HEK293 (cell line): ENCODE results near the gene RPL15.

Experiments used
- CTCF ChIA-PET: fragments of 350-600 bp; formaldehyde crosslinking; extraction: SDS; loops from one replicate; lab custom pipeline; 2021; ENCODE audit warnings: antibody characterized with exemption; lab: Yijun Ruan, JAX
- POLR2A ChIA-PET: fragments of 300-600 bp; formaldehyde crosslinking; extraction: SDS; loops from one replicate; lab custom pipeline; 2020; ENCODE audit warnings: antibody characterized with exemption, inconsistent platforms; lab: Yijun Ruan, JAX
- H3K27ac ChIP-seq: fragments of 200-500 bp; sonication (Bioruptor generic); 2 replicates; pipeline ENCODE4 v1.5.1; 2014; ENCODE audit warnings: low read depth, low read length, control low read depth, inconsistent platforms; ENCODE audit errors: extremely low read depth
- H3K36me3 ChIP-seq, 2 experiments: fragments of 200-500 bp in 1 of 2; sonication (Bioruptor generic) in 1 of 2; 1 replicate in 1 of 2; 2 replicates in 1 of 2; pipeline ENCODE4 v1.5.1; 2014 to 2017; ENCODE audit warnings: inconsistent platforms in 2 of 2, low read length in 2 of 2; ENCODE audit not compliant: control insufficient read depth in 2 of 2, insufficient read depth in 1 of 2
- H3K4me1 ChIP-seq: fragments of 200-500 bp; sonication (Bioruptor generic); 2 replicates; pipeline ENCODE4 v1.5.1; 2014; ENCODE audit warnings: mild to moderate bottlenecking, low read length, inconsistent platforms; ENCODE audit not compliant: control insufficient read depth, insufficient read depth
- H3K4me3 ChIP-seq: 2 replicates; pipeline ENCODE4 v1.5.1; 2011; ENCODE audit warnings: low read depth, mild to moderate bottlenecking, control low read depth, low read length, moderate library complexity
- H3K9me3 ChIP-seq: fragments of 200-500 bp; sonication (Bioruptor generic); 2 replicates; pipeline ENCODE4 v1.5.1; 2014; ENCODE audit warnings: low read depth, low read length, inconsistent platforms; ENCODE audit not compliant: control insufficient read depth, insufficient read depth
- KLF10 ChIP-seq: fragments of 450-650 bp; IDR thresholded peaks from 2 replicates; pipeline ENCODE4 v1.5.1; 2018; ENCODE audit warnings: missing biosample characterization, mild to moderate bottlenecking, missing genetic modification characterization
- KLF16 ChIP-seq: fragments of 450-650 bp; formaldehyde crosslinking; IDR thresholded peaks from 2 replicates; pipeline ENCODE4 v1.5.1; 2017; ENCODE audit warnings: missing biosample characterization, missing genetic modification characterization
- SCRT2 ChIP-seq: fragments of 450-650 bp; formaldehyde crosslinking; IDR thresholded peaks from 2 replicates; pipeline ENCODE4 v1.5.1; 2016; ENCODE audit warnings: missing biosample characterization, missing genetic modification characterization
- ZBTB17 ChIP-seq: fragments of 450-650 bp; formaldehyde crosslinking; IDR thresholded peaks from 2 replicates; pipeline ENCODE4 v1.5.1; 2016; ENCODE audit warnings: missing biosample characterization, missing genetic modification characterization
- ZBTB21 ChIP-seq: fragments of 450-650 bp; formaldehyde crosslinking; IDR thresholded peaks from 2 replicates; pipeline ENCODE4 v1.5.1; 2017; ENCODE audit warnings: missing biosample characterization, missing genetic modification characterization
- ZBTB26 ChIP-seq: fragments of 450-650 bp; formaldehyde crosslinking; optimal IDR thresholded peaks from 2 replicates; pipeline ENCODE3; 2016; ENCODE audit warnings: missing biosample characterization, mild to moderate bottlenecking, missing genetic modification characterization
- ZFP3 ChIP-seq: fragments of 450-650 bp; formaldehyde crosslinking; IDR thresholded peaks from 2 replicates; pipeline ENCODE4 v1.5.1; 2016; ENCODE audit warnings: low read depth, missing biosample characterization, missing genetic modification characterization
- ZNF121 ChIP-seq: fragments of 450-650 bp; formaldehyde crosslinking; IDR thresholded peaks from 2 replicates; pipeline ENCODE4 v1.5.1; 2016; ENCODE audit warnings: missing biosample characterization, missing genetic modification characterization
- ZNF24 ChIP-seq: fragments of 450-650 bp; formaldehyde crosslinking; IDR thresholded peaks from 2 replicates; pipeline ENCODE4 v1.5.1; 2016; ENCODE audit warnings: missing biosample characterization, missing genetic modification characterization
- ZNF26 ChIP-seq: fragments of 450-650 bp; formaldehyde crosslinking; IDR thresholded peaks from 2 replicates; pipeline ENCODE4 v1.5.1; 2016; ENCODE audit warnings: missing biosample characterization, missing genetic modification characterization
- ZNF362 ChIP-seq: fragments of 450-650 bp; formaldehyde crosslinking; IDR thresholded peaks from 2 replicates; pipeline ENCODE4 v1.5.1; 2016; ENCODE audit warnings: missing biosample characterization, missing genetic modification characterization
- ZNF366 ChIP-seq: fragments of 450-650 bp; formaldehyde crosslinking; conservative IDR thresholded peaks from 2 replicates; pipeline ENCODE4 v1.5.1; 2016; ENCODE audit warnings: missing biosample characterization, missing genetic modification characterization
- ZNF513 ChIP-seq: fragments of 450-650 bp; IDR thresholded peaks from 2 replicates; pipeline ENCODE4 v1.5.1; 2018; ENCODE audit warnings: missing biosample characterization, missing genetic modification characterization
- ZNF561 ChIP-seq: fragments of 450-650 bp; IDR thresholded peaks from 2 replicates; pipeline ENCODE4 v1.5.1; 2018; ENCODE audit warnings: missing biosample characterization, missing genetic modification characterization, borderline replicate concordance
- ZNF624 ChIP-seq: fragments of 450-650 bp; formaldehyde crosslinking; IDR thresholded peaks from 2 replicates; pipeline ENCODE4 v1.5.1; 2017; ENCODE audit warnings: missing biosample characterization, missing genetic modification characterization
- ZNF654 ChIP-seq: fragments of 450-650 bp; formaldehyde crosslinking; IDR thresholded peaks from 2 replicates; pipeline ENCODE4 v1.5.1; 2016; ENCODE audit warnings: low read depth, missing biosample characterization, missing genetic modification characterization
- ZNF76 ChIP-seq: fragments of 450-650 bp; formaldehyde crosslinking; IDR thresholded peaks from 2 replicates; pipeline ENCODE4; 2016; ENCODE audit warnings: low read depth, missing biosample characterization, missing genetic modification characterization, borderline replicate concordance

Gene RPL15

GRCh38 chr3:23928524-23928923, 11.6 kb downstream of the RPL15 start:
- Histone ChIP-seq H3K4me1 (no peaks in the 10 kb centered on the region), H3K9me3 (no peaks in the 10 kb centered on the region)
- CTCF ChIA-PET, result interaction anchor here (0.6 kb wide), 1 partner anchor 1535 kb away, joined by 5 read pairs; no protein-coding TSS in a partner anchor
- TF ChIP-seq ZNF513, result no peak
- TF ChIP-seq ZBTB17 (tag by site-specific recombination), result peak; percentile 75
- TF ChIP-seq ZNF362 (tag by site-specific recombination), result peak; percentile 83
- 0 out of 2 replicates have a peak, but pooled peaks have one; percentile 1 for TF ChIP-seq ZNF654 (tag by site-specific recombination)
- TF ChIP-seq, all 188 proteins: peak for 3
- H3K27ac ChIP-seq, result no peak overlapping the region
- no peaks in the 10 kb centered on the region for H3K36me3 ChIP-seq
- H3K4me3 ChIP-seq, result no peak overlapping the region
- POLR2A ChIA-PET, result interaction anchor here (3.0 kb wide), 1 partner anchor 11 kb away, joined by 15 read pairs; the partner anchor contains the start of genes NKIRAS1 and RPL15

GRCh38 chr3:23931597-23931996, 14.7 kb downstream of the RPL15 start:
- ChIA-PET POLR2A (interaction anchor here (1.7 kb wide), 1 partner anchor 15 kb away, joined by 3 read pairs; the partner anchor contains the start of genes NKIRAS1 and RPL15), CTCF (no interaction called here)
- H3K36me3 ChIP-seq, result no peaks in the 10 kb centered on the region
- TF ChIP-seq KLF10 (tag by site-specific recombination) (no peak), ZNF366 (peak; percentile 43; the same call in 1 of the 2 replicates)
- no peaks in the 10 kb centered on the region for H3K9me3 ChIP-seq
- H3K27ac ChIP-seq, result no peak overlapping the region
- no peaks in the 10 kb centered on the region for H3K4me1 ChIP-seq
- H3K4me3 ChIP-seq, result no peak overlapping the region

- no peaks in the 10 kb centered on the region for H3K9me3 ChIP-seq
- no peak overlapping the region for H3K4me3 ChIP-seq
- CTCF ChIA-PET, result no interaction called here
- H3K27ac ChIP-seq, result no peak overlapping the region
- POLR2A ChIA-PET, result no interaction called here
- no peaks in the 10 kb centered on the region for H3K36me3 ChIP-seq
- H3K4me1 ChIP-seq, result no peaks in the 10 kb centered on the region
- no peak for TF ChIP-seq ZNF624
- no peak for TF ChIP-seq ZFP3 (tag by site-specific recombination)
- TF ChIP-seq KLF16 (tag by site-specific recombination), result no peak
- no peak for TF ChIP-seq ZNF76 (tag by site-specific recombination)
- no peak for TF ChIP-seq ZBTB26 (tag by site-specific recombination)
- no peak for TF ChIP-seq ZNF121 (tag by site-specific recombination)
- TF ChIP-seq ZBTB21 (tag by site-specific recombination), result no peak
- TF ChIP-seq ZNF26 (tag by site-specific recombination), result no peak
- TF ChIP-seq ZNF24 (tag by site-specific recombination), result no peak
- TF ChIP-seq ZNF561 (tag by site-specific recombination), result no peak
- TF ChIP-seq SCRT2 (tag by site-specific recombination), result no peak
- TF ChIP-seq, all 188 proteins: peak for 0
Measured at GRCh38 chr3:23932571-23932970, 15.6 kb downstream of the RPL15 start.
